Upper lobe of left lung (tissue), 6 donors: ENCODE data around the gene RASGEF1C. TPM values are rescaled to one million over a fixed set of nuclear protein-coding genes. Genes with fewer than 3 reads are reported as not detected.

Experiments
- ATAC-seq, 2 donors: fragments of 200-7000 bp; cut with Tn5 transposase; one replicate each; pipeline ENCODE4 v1.9.1; 2022; ENCODE audit warnings: mild to moderate bottlenecking in 2 of 2, moderate library complexity in 2 of 2; ENCODE audit not compliant: low FRiP score in 2 of 2
- DNase-seq, 2 donors: peaks; one replicate each; pipeline ENCODE4 v3.0.0-alpha.2; 2019 to 2020
- H3K27ac ChIP-seq, 4 donors: fragments of 200-600 bp; sonication (generic); one replicate each; pipeline ENCODE4 v1.5.1; 2016 to 2019
- H3K27me3 ChIP-seq, 4 donors: fragments of 200-600 bp; sonication (generic); one replicate each; pipeline ENCODE4 v1.5.1; 2017 to 2019
- H3K36me3 ChIP-seq, 4 donors: fragments of 200-600 bp; sonication (generic); one replicate each; pipeline ENCODE4 v1.5.1; 2016 to 2019
- H3K4me1 ChIP-seq, 4 donors: fragments of 200-600 bp; sonication (generic); one replicate each; pipeline ENCODE4 v1.5.1; 2018 to 2019
- H3K4me3 ChIP-seq, 4 donors: fragments of 200-600 bp; sonication (generic); one replicate each; pipeline ENCODE4 v1.5.1; 2017 to 2019; ENCODE audit warnings: mild to moderate bottlenecking in 2 of 4, moderate library complexity in 1 of 4
- H3K9me3 ChIP-seq, 4 donors: fragments of 200-600 bp; sonication (generic); one replicate each; pipeline ENCODE4 v1.5.1; 2018 to 2019
- EP300 ChIP-seq, 4 donors: sonication (generic); formaldehyde crosslinking; IDR thresholded peaks; one replicate each; pipeline ENCODE4 v1.5.1; 2017; ENCODE audit warnings: antibody characterized with exemption in 4 of 4, control low read depth in 2 of 4
- POLR2A ChIP-seq, 4 donors: fragments of 450-650 bp; IDR thresholded peaks; one replicate each; pipeline ENCODE4 v1.5.1; 2016 to 2017; ENCODE audit warnings: antibody characterized with exemption in 4 of 4, mild to moderate bottlenecking in 2 of 4
- POLR2AphosphoS5 ChIP-seq, 2 donors: sonication (generic); formaldehyde crosslinking; IDR thresholded peaks; one replicate each; pipeline ENCODE4 v1.5.1; 2017; ENCODE audit warnings: antibody characterized with exemption in 2 of 2
- WGBS, 2 donors: methylation state at CpG; one replicate each; pipeline ENCODE4 v1.1.5; 2017 to 2018; 5-methylcytosine and 5-hydroxymethylcytosine counted together
- total RNA-seq, 6 donors: library from RNA; depleted of rRNA in 4 of 6; stranded (reverse); fragments of >200 nt in 4 of 6; gene quantifications; one replicate each; pipeline versions ENCODE4 v1.1.0 to v1.2.1, GENCODE V29; 2016 to 2021
- TF ChIP-seq, protein P1 (sequence below), 6 experiments: fragments of 450-650 bp in 4 of 6; fragments of 200-600 bp in 2 of 6; sonication (generic) in 2 of 6; IDR thresholded peaks; one replicate each; pipeline ENCODE4 v1.5.1; 2016 to 2019; ENCODE audit warnings: antibody characterized with exemption in 6 of 6
- donor health status: DM: no; HTN: no; CAD: no; lungs with moderate emphysema.
- donor health status: DM: no; HTN: yes; CAD: no; lungs with severe emphysema.

The RASGEF1C gene
- total RNA-seq, 6 donors from 2014 or later: not detected

GRCh38 chr5:180160215-180160614 lies 48.8 kb downstream of the RASGEF1C start:
- H3K36me3 ChIP-seq: no peaks in the 10 kb centered on the region
- TF ChIP-seq POLR2AphosphoS5 (IDR thresholded peaks at IDR 0.05): no peak
- TF ChIP-seq, protein P1, sequence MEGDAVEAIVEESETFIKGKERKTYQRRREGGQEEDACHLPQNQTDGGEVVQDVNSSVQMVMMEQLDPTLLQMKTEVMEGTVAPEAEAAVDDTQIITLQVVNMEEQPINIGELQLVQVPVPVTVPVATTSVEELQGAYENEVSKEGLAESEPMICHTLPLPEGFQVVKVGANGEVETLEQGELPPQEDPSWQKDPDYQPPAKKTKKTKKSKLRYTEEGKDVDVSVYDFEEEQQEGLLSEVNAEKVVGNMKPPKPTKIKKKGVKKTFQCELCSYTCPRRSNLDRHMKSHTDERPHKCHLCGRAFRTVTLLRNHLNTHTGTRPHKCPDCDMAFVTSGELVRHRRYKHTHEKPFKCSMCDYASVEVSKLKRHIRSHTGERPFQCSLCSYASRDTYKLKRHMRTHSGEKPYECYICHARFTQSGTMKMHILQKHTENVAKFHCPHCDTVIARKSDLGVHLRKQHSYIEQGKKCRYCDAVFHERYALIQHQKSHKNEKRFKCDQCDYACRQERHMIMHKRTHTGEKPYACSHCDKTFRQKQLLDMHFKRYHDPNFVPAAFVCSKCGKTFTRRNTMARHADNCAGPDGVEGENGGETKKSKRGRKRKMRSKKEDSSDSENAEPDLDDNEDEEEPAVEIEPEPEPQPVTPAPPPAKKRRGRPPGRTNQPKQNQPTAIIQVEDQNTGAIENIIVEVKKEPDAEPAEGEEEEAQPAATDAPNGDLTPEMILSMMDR (IDR thresholded peaks at IDR 0.05): no peak
- H3K27ac ChIP-seq: no peak overlapping the region
- DNase-seq (no peak), ATAC-seq (no peak)
- no peak overlapping the region for H3K4me3 ChIP-seq
- no peaks in the 10 kb centered on the region for H3K4me1 ChIP-seq
- no peaks in the 10 kb centered on the region for H3K27me3 ChIP-seq
- H3K9me3 ChIP-seq: no peaks in the 10 kb centered on the region
- 88 to 92% methylated on average over 6 of the region's 6 CpGs for WGBS, 2 donors

GRCh38 chr5:180159756-180160155 lies 49.3 kb downstream of the RASGEF1C start:
- 30 to 36% methylated on average over 6 to 8 of the region's 8 CpGs for WGBS, 2 donors
- Histone ChIP-seq H3K27ac (no peak overlapping the region), H3K36me3 (no peaks in the 10 kb centered on the region), H3K4me1 (no peaks in the 10 kb centered on the region), H3K4me3 (no peak overlapping the region), H3K9me3 (no peaks in the 10 kb centered on the region), H3K27me3 (no peaks in the 10 kb centered on the region)
- DNase-seq (no peak), ATAC-seq (no peak)
- TF ChIP-seq POLR2AphosphoS5 (IDR thresholded peaks at IDR 0.05): no peak
- no peak for TF ChIP-seq POLR2A (IDR thresholded peaks at IDR 0.05)
- no peak for TF ChIP-seq EP300 (IDR thresholded peaks at IDR 0.05)
- TF ChIP-seq, protein P1 (IDR thresholded peaks at IDR 0.05): no peak

- H3K27me3 ChIP-seq: no peaks in the 10 kb centered on the region
- no peaks in the 10 kb centered on the region for H3K9me3 ChIP-seq
- no peaks in the 10 kb centered on the region for H3K4me1 ChIP-seq
- 92 to 94% methylated on average over 6 of the region's 6 CpGs for WGBS, 2 donors
- H3K4me3 ChIP-seq: no peak overlapping the region
- ATAC-seq: no peak
- H3K36me3 ChIP-seq: no peaks in the 10 kb centered on the region
- no peak for TF ChIP-seq EP300 (IDR thresholded peaks at IDR 0.05)
- TF ChIP-seq, protein P1 (IDR thresholded peaks at IDR 0.05): no peak
- no peak for TF ChIP-seq POLR2AphosphoS5 (IDR thresholded peaks at IDR 0.05)
- no peak for TF ChIP-seq POLR2A (IDR thresholded peaks at IDR 0.05)
- H3K27ac ChIP-seq: no peak overlapping the region
- no peak for DNase-seq
These were observed 51.1 kb downstream of the RASGEF1C start for GRCh38 chr5:180157866-180158265.

DNA sequence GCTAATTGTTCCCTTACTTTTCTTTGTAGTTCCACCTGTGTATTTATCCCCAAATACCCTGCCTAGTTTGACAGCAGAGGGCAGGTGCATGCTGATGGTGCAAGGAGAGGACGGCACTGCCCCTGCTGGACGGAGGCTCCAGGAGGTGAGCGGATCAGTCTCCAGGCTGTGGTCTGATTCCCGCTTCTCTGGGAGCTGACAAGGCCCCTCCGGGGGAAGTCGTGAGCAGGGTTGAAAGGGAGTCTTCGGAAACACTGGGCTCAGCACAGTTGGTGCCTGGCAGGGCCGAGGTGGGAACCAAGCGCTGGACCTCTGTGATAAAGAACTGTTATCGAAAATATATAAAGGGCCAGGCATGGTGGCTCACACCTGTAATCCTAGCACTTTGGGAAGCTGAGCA lies 52.9 kb downstream of the RASGEF1C start:
- Histone ChIP-seq H3K4me1 (no peaks in the 10 kb centered on the region), H3K4me3 (no peak overlapping the region), H3K27me3 (no peaks in the 10 kb centered on the region), H3K9me3 (no peaks in the 10 kb centered on the region), H3K27ac (no peak overlapping the region), H3K36me3 (no peaks in the 10 kb centered on the region)
- DNase-seq (no peak), ATAC-seq (no peak)
- 86 to 87% methylated on average over 5 to 10 of the region's 10 CpGs for WGBS, 2 donors
- TF ChIP-seq EP300 (IDR thresholded peaks at IDR 0.05): no peak
- TF ChIP-seq POLR2AphosphoS5 (IDR thresholded peaks at IDR 0.05): no peak
- TF ChIP-seq, protein P1 (IDR thresholded peaks at IDR 0.05): no peak
- TF ChIP-seq POLR2A (IDR thresholded peaks at IDR 0.05): no peak

- H3K27me3 ChIP-seq: no peaks in the 10 kb centered on the region
- H3K4me3 ChIP-seq: no peak overlapping the region
- H3K4me1 ChIP-seq: no peaks in the 10 kb centered on the region
- H3K27ac ChIP-seq: no peak overlapping the region
- WGBS, 2 donors: 66 to 75% methylated on average over 17 of the region's 17 CpGs
- no peaks in the 10 kb centered on the region for H3K36me3 ChIP-seq
- no peak for ATAC-seq
- no peaks in the 10 kb centered on the region for H3K9me3 ChIP-seq
- DNase-seq: peak in 1 of 2 donors; percentile 18
- TF ChIP-seq EP300 (IDR thresholded peaks at IDR 0.05) (no peak), POLR2AphosphoS5 (IDR thresholded peaks at IDR 0.05) (no peak), POLR2A (IDR thresholded peaks at IDR 0.05) (no peak)
- TF ChIP-seq, protein P1 (IDR thresholded peaks at IDR 0.05): no peak
These were observed 53.6 kb downstream of the RASGEF1C start for GRCh38 chr5:180155365-180155926.
